Activated CD4-positive, alpha-beta memory T cell treated with anti-CD3 and anti-CD28 coated beads, Interleukin-2, amount 10 ng/mL, durations not matched to agents 7 days and 5 days (primary cell): ENCODE data around the gene LGALS9C. TPM values are rescaled to one million over a fixed set of nuclear protein-coding genes. Genes with fewer than 3 reads are reported as not detected.
"Not testable (repeated sequence)": the region's sequence is repeated elsewhere in the genome, so short reads cannot be mapped to it uniquely, and the experiment has no call there.

Experiments used
- CTCF ChIA-PET: fragments of 350-600 bp; sonication (Branson Sonifier 250); formaldehyde crosslinking; loops from one replicate; lab custom pipeline; 2021; ENCODE audit warnings: antibody characterized with exemption, inconsistent platforms; lab: Charles Lee
- POLR2A ChIA-PET: fragments of 350-600 bp; sonication (Branson Sonifier 250); formaldehyde crosslinking; loops from one replicate; lab custom pipeline; 2021; ENCODE audit warnings: antibody characterized with exemption; lab: Charles Lee
- DNase-seq: peaks from one replicate; pipeline ENCODE4 v3.0.0-alpha.2; 2020
- H3K27ac Mint-ChIP-seq: one replicate; pipeline ENCODE4 v1.8.0; 2021; ENCODE audit warnings: mild to moderate bottlenecking, mixed read lengths
- H3K27me3 Mint-ChIP-seq: one replicate; pipeline ENCODE4 v1.8.0; 2021; ENCODE audit warnings: mixed read lengths
- H3K36me3 Mint-ChIP-seq: one replicate; pipeline ENCODE4 v1.8.0; 2021; ENCODE audit warnings: low read depth, mixed read lengths
- H3K4me1 Mint-ChIP-seq: one replicate; pipeline ENCODE4 v1.8.0; 2021; ENCODE audit warnings: mixed read lengths
- H3K4me3 Mint-ChIP-seq: one replicate; pipeline ENCODE4 v1.8.0; 2021; ENCODE audit warnings: mild to moderate bottlenecking, mixed read lengths
- H3K9me3 Mint-ChIP-seq: one replicate; pipeline ENCODE4 v1.8.0; 2021; ENCODE audit warnings: mixed read lengths
- total RNA-seq, 2 experiments: library from RNA; stranded (reverse); gene quantifications; one replicate each; pipeline ENCODE4 v1.2.3, GENCODE V29; 2021

LGALS9C gene
- 1 to 10 TPM; 3.0 to 3.6 TPM for total RNA-seq

- H3K27ac Mint-ChIP-seq: peak within 1 kb of the TSS; percentile 40
- H3K9me3 Mint-ChIP-seq, CTCF ChIA-PET, H3K36me3 Mint-ChIP-seq, POLR2A ChIA-PET, H3K27me3 Mint-ChIP-seq: not testable (repeated sequence)
- H3K4me1 Mint-ChIP-seq: peaks cover 10% of the 10 kb centered on the region
- DNase-seq: peak; percentile 18
- H3K4me3 Mint-ChIP-seq: peak within 1 kb of the TSS; percentile 41
Measured at GRCh38 chr17:18476508-18477308, at the start of gene LGALS9C. Gene LGALS9C, plus strand, starts transcription at chr17:18476789. Its CDS starts 66 bp downstream, at chr17:18476855.

- H3K4me3 Mint-ChIP-seq, POLR2A ChIA-PET, H3K36me3 Mint-ChIP-seq, H3K9me3 Mint-ChIP-seq, H3K27ac Mint-ChIP-seq, CTCF ChIA-PET, DNase-seq, H3K27me3 Mint-ChIP-seq, H3K4me1 Mint-ChIP-seq: not testable (repeated sequence)
Measured at GRCh38 chr17:18432206-18432605, 44.4 kb upstream of the LGALS9C start.

GRCh38 chr17:18439465-18439870 is 37.1 kb upstream of the LGALS9C start:
- H3K27ac Mint-ChIP-seq, H3K4me3 Mint-ChIP-seq, H3K27me3 Mint-ChIP-seq, H3K4me1 Mint-ChIP-seq, H3K9me3 Mint-ChIP-seq, DNase-seq, CTCF ChIA-PET, H3K36me3 Mint-ChIP-seq, POLR2A ChIA-PET: not testable (repeated sequence)

GRCh38 chr17:18442093-18442492 is 34.5 kb upstream of the LGALS9C start:
- peak; percentile 39 for DNase-seq
- CTCF ChIA-PET, H3K27me3 Mint-ChIP-seq, H3K36me3 Mint-ChIP-seq, H3K4me1 Mint-ChIP-seq, POLR2A ChIA-PET, H3K4me3 Mint-ChIP-seq, H3K9me3 Mint-ChIP-seq, H3K27ac Mint-ChIP-seq: not testable (repeated sequence)

GRCh38 chr17:18442532-18442931 is 34.1 kb upstream of the LGALS9C start:
- CTCF ChIA-PET, H3K4me1 Mint-ChIP-seq, H3K27me3 Mint-ChIP-seq, H3K36me3 Mint-ChIP-seq, H3K4me3 Mint-ChIP-seq, H3K9me3 Mint-ChIP-seq, POLR2A ChIA-PET, H3K27ac Mint-ChIP-seq, DNase-seq: not testable (repeated sequence)

GRCh38 chr17:18447476-18448205 is 28.9 kb upstream of the LGALS9C start:
- H3K4me1 Mint-ChIP-seq, H3K27me3 Mint-ChIP-seq, CTCF ChIA-PET, DNase-seq, H3K9me3 Mint-ChIP-seq, H3K36me3 Mint-ChIP-seq, H3K4me3 Mint-ChIP-seq, H3K27ac Mint-ChIP-seq, POLR2A ChIA-PET: not testable (repeated sequence)

- CTCF ChIA-PET, H3K4me3 Mint-ChIP-seq, H3K27me3 Mint-ChIP-seq: not testable (repeated sequence)
Measured at GRCh38 chr17:18448311-18448710, 28.3 kb upstream of the LGALS9C start.

GRCh38 chr17:18449833-18450232 is 26.8 kb upstream of the LGALS9C start:
- CTCF ChIA-PET, H3K4me1 Mint-ChIP-seq, H3K27me3 Mint-ChIP-seq, H3K4me3 Mint-ChIP-seq, POLR2A ChIA-PET, DNase-seq, H3K9me3 Mint-ChIP-seq, H3K27ac Mint-ChIP-seq, H3K36me3 Mint-ChIP-seq: not testable (repeated sequence)

More at GRCh38 chr17:18448311-18448710, 28.3 kb upstream of the LGALS9C start:
- H3K9me3 Mint-ChIP-seq, H3K4me1 Mint-ChIP-seq, H3K36me3 Mint-ChIP-seq, H3K27ac Mint-ChIP-seq, DNase-seq, POLR2A ChIA-PET: not testable (repeated sequence)

GRCh38 chr17:18450998-18451397 is 25.6 kb upstream of the LGALS9C start:
- H3K27me3 Mint-ChIP-seq, H3K4me1 Mint-ChIP-seq, H3K36me3 Mint-ChIP-seq, H3K4me3 Mint-ChIP-seq, DNase-seq, H3K27ac Mint-ChIP-seq, CTCF ChIA-PET, H3K9me3 Mint-ChIP-seq, POLR2A ChIA-PET: not testable (repeated sequence)

- POLR2A ChIA-PET, H3K4me3 Mint-ChIP-seq, H3K9me3 Mint-ChIP-seq, H3K27ac Mint-ChIP-seq, DNase-seq, H3K36me3 Mint-ChIP-seq, H3K4me1 Mint-ChIP-seq, H3K27me3 Mint-ChIP-seq, CTCF ChIA-PET: not testable (repeated sequence)
Measured at GRCh38 chr17:18451969-18452368, 24.6 kb upstream of the LGALS9C start.

- CTCF ChIA-PET, H3K27ac Mint-ChIP-seq, H3K27me3 Mint-ChIP-seq, POLR2A ChIA-PET, H3K36me3 Mint-ChIP-seq, H3K4me1 Mint-ChIP-seq, DNase-seq, H3K9me3 Mint-ChIP-seq, H3K4me3 Mint-ChIP-seq: not testable (repeated sequence)
Measured at GRCh38 chr17:18459035-18459434, 17.6 kb upstream of the LGALS9C start.

- H3K27ac Mint-ChIP-seq, DNase-seq, H3K9me3 Mint-ChIP-seq, POLR2A ChIA-PET, H3K4me3 Mint-ChIP-seq, H3K27me3 Mint-ChIP-seq, H3K4me1 Mint-ChIP-seq, H3K36me3 Mint-ChIP-seq, CTCF ChIA-PET: not testable (repeated sequence)
Measured at GRCh38 chr17:18463831-18464502, 12.6 kb upstream of the LGALS9C start.

- H3K9me3 Mint-ChIP-seq, H3K36me3 Mint-ChIP-seq, H3K4me3 Mint-ChIP-seq, DNase-seq, H3K27me3 Mint-ChIP-seq, H3K4me1 Mint-ChIP-seq, H3K27ac Mint-ChIP-seq, POLR2A ChIA-PET, CTCF ChIA-PET: not testable (repeated sequence)
Measured at GRCh38 chr17:18466250-18466983, 10.2 kb upstream of the LGALS9C start.
